AG09319 (cell line): Measurements from ENCODE around the gene SMOC1.

Experiments
- DNase-seq: peaks from one replicate; pipeline ENCODE4 v3.0.0-alpha.2; 2010; ENCODE audit warnings: low read depth; ENCODE audit errors: extremely low read depth
- TF ChIP-seq, protein P1 (sequence below): IDR thresholded peaks from 2 replicates; pipeline ENCODE4 v1.5.1; 2011; ENCODE audit warnings: low read depth, mild to moderate bottlenecking, inconsistent platforms, low read length, moderate library complexity

Gene SMOC1, protein sequence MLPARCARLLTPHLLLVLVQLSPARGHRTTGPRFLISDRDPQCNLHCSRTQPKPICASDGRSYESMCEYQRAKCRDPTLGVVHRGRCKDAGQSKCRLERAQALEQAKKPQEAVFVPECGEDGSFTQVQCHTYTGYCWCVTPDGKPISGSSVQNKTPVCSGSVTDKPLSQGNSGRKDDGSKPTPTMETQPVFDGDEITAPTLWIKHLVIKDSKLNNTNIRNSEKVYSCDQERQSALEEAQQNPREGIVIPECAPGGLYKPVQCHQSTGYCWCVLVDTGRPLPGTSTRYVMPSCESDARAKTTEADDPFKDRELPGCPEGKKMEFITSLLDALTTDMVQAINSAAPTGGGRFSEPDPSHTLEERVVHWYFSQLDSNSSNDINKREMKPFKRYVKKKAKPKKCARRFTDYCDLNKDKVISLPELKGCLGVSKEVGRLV

DNA sequence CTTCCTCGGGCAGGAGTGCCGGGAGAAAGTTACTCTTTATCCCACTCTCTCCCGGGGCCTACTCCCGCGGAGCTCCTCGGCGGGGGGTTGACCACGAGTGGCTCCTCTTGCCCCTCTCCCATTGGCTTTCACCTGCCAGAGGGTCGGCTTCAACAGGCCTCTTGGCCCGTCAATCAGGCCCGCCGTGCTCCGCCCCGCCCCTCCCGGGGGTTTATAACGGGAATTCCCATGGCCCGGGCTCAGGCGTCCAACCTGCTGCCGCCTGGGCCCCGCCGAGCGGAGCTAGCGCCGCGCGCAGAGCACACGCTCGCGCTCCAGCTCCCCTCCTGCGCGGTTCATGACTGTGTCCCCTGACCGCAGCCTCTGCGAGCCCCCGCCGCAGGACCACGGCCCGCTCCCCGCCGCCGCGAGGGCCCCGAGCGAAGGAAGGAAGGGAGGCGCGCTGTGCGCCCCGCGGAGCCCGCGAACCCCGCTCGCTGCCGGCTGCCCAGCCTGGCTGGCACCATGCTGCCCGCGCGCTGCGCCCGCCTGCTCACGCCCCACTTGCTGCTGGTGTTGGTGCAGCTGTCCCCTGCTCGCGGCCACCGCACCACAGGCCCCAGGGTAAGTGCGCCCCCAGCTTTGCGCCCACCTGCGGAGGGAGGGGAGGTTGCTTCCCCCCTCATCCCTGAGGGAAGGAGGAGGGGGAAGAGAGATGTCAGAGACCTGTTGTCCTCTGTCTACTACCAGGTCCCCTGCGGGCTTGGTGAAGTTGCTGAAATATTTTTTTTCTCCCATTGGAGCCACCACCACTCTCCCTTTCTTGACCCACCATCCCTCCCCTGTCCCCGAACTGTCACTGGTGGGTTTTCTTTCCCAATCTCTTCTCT, at the start of gene SMOC1:
Gene SMOC1, plus strand, starts transcription at position 242 of the 869 bp plus-strand sequence. Its CDS starts 263 bp downstream, at position 505.
- TF ChIP-seq, protein P1, sequence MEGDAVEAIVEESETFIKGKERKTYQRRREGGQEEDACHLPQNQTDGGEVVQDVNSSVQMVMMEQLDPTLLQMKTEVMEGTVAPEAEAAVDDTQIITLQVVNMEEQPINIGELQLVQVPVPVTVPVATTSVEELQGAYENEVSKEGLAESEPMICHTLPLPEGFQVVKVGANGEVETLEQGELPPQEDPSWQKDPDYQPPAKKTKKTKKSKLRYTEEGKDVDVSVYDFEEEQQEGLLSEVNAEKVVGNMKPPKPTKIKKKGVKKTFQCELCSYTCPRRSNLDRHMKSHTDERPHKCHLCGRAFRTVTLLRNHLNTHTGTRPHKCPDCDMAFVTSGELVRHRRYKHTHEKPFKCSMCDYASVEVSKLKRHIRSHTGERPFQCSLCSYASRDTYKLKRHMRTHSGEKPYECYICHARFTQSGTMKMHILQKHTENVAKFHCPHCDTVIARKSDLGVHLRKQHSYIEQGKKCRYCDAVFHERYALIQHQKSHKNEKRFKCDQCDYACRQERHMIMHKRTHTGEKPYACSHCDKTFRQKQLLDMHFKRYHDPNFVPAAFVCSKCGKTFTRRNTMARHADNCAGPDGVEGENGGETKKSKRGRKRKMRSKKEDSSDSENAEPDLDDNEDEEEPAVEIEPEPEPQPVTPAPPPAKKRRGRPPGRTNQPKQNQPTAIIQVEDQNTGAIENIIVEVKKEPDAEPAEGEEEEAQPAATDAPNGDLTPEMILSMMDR: no peak
- DNase-seq: no peak

DNA sequence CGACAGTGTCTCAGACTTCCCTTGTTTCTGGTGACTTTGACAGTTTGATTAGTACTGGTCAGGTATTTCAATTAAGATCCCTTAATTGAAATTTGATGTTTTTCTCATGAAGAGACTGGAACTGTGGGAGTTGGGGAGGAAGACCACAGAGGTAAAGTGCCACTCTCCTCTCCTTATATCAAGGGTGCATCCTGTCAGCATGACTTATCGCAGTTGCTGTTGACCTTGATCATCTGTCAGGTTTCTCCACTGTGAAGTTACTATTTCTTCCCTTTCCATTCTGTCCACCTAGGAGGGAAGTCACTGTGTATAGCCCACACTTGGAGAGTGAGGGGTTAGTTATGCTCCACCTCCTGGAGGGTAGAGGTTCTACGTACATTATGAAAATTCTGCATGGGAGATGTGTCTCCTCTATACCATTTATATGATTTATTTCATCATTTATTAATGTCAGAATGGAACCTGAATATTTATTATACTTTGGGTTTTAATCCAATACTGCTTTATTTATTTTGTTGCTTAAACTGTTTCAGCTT, 40.3 kb upstream of the SMOC1 start:
- DNase-seq: no peak
- TF ChIP-seq, protein P1: no peak

DNA sequence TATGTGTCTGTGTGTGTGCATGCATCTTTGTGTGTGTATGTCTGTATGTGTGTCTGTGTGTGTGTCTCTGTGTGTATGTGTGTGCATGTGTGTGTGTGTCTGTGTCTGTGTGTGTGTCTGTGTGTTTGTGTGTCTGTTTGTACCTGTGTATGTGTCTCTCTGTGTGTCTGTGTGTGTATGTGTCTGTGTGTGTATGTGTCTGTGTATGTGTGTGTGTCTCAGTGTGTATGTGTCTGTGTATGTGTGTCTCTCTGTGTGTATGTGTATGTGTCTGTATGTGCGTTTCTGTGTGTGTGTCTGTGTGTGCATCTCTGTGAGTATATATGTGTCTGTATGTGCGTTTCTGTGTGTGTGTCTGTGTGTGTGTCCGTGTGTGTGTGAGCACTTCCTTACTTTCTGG, 39.6 kb upstream of the SMOC1 start:
- TF ChIP-seq, protein P1: no peak
- DNase-seq: no peak

DNA sequence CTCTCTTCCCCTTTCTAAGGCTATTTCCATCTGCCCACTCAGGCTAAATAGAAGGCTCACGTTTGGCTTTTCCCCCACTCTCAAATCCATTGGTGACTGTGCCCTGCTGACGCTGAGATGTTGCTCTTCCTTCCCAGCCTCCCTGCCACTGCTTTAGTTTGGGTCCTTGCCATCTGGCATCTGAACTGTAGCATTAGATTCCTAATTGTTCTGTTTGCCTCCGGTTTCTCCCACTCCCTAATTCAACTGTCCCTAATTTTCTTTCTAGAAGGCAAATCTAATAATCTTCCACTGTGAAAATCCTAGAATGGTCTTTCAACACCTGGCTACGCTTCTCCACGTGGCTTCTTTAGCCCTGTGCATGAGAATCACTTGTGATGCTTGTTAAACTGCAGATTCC, 37.6 kb upstream of the SMOC1 start:
- DNase-seq: no peak
- TF ChIP-seq, protein P1: no peak

DNA sequence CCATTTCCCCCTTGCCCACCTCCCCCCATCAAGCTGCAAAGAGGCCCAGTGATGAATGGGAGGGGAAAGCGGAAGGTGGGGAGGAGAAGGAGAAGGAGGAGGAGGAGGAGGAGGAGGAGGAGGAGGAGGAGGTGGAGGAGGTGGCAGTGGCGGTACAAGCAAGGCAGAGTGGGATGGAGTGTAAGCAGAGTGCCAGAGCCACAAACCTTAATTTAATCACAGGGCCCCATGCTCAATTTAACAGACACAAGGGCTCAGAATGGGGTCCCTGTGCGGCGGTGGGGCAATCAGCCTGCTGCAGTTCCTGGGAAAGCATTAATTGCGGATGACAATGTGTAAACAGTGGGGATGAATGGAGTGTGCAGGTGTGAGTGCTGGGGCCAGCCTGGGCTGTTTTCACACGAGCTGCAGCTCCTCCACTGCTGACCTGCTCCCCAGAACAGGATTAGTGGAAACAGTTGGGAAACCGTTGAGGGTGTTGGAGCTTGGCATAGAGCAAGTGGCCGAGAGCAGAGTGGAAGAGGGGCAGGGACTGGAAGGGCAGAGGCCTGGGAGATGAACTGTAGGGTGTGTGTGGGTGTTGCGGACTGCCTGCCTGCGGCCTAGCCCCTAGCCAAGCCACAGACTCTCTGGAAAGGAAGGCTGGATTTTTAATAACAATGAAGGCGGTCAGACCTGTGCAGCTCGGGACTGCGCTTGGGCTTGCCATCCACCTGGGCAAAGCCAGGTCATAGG, 36.4 kb upstream of the SMOC1 start:
- TF ChIP-seq, protein P1: no peak
- no peak for DNase-seq

DNA sequence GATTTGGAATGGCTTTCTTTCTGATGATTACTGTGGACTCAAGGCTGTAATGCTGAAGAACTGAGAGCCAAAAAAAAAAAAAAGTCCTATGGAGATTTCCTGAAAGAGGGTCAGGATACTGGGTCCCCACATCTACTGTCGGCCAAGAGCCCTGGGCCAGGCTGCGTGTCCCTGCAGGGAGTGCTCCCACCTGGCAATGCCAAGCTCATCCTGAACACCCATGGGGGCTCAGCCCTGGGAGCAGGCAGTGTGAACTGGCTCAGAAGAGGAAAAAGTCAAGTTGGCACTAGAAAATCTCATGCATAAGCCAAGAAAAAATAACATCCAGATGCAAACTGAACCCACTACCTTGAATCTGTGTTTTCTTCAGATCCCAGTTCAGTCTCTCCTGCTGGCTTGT, 35.0 kb upstream of the SMOC1 start:
- no peak for DNase-seq
- TF ChIP-seq, protein P1: no peak
